OCI-LY7 (cell line): Measurements from ENCODE around the gene CYP46A1.

Source experiments
- EZH2phosphoT487 ChIP-seq: fragments of 200-600 bp; sonication (generic); IDR thresholded peaks from 2 replicates; pipeline ENCODE4 v1.6.1; 2018; ENCODE audit warnings: low read depth, borderline replicate concordance, mild to moderate bottlenecking, mixed run types, antibody characterized with exemption, low read length, moderate library complexity, mixed read lengths
- TF ChIP-seq, protein P1 (sequence below): fragments of 200-600 bp; sonication (generic); conservative IDR thresholded peaks from 2 replicates; pipeline ENCODE4 v1.5.1; 2014; ENCODE audit warnings: mild to moderate bottlenecking, antibody characterized with exemption, low read length, moderate library complexity, mixed read lengths

DNA sequence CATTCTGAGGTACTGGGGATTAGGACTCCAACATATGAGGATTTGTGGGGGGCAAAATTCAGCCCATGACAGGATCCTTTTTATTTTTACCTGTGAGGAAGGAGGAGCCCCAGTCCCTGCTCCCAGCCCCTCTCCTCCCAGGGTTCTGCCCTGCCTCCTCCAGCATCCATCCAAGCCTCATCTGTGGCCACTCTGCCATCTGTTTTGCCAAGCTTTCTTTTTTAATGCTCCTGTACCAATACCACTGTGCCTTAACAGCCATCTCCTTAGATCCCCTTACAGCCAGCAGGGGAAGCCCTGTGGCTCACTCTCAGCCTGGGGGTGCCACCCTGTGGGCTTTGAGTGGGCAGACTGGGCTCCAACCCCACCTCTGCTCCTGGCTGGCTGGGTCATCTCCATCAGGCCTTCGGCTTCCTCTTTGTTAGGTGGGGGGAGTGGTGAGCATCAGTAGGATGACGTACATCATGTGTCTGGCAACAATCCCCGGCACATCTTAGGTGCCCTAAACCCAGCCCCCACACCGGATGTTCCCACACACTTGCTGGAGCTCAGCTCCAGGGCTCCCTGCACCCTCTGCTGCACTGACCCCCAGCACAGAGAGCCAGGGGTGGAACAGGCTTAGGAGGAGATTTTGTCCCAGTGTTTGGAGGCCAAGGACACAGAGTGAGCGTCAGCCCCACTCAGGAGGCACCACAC is 40.2 kb downstream of the CYP46A1 start:
- TF ChIP-seq, protein P1, sequence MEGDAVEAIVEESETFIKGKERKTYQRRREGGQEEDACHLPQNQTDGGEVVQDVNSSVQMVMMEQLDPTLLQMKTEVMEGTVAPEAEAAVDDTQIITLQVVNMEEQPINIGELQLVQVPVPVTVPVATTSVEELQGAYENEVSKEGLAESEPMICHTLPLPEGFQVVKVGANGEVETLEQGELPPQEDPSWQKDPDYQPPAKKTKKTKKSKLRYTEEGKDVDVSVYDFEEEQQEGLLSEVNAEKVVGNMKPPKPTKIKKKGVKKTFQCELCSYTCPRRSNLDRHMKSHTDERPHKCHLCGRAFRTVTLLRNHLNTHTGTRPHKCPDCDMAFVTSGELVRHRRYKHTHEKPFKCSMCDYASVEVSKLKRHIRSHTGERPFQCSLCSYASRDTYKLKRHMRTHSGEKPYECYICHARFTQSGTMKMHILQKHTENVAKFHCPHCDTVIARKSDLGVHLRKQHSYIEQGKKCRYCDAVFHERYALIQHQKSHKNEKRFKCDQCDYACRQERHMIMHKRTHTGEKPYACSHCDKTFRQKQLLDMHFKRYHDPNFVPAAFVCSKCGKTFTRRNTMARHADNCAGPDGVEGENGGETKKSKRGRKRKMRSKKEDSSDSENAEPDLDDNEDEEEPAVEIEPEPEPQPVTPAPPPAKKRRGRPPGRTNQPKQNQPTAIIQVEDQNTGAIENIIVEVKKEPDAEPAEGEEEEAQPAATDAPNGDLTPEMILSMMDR: no peak
- no peak for TF ChIP-seq EZH2phosphoT487
